ENCODE measurements around the gene GATA5. TPM values are rescaled to one million over a fixed set of nuclear protein-coding genes. Genes with fewer than 3 reads are reported as not detected.

The GATA5 gene
- total and polyA plus RNA-seq, 7 experiments from 2014 or later, result not detected

DNA sequence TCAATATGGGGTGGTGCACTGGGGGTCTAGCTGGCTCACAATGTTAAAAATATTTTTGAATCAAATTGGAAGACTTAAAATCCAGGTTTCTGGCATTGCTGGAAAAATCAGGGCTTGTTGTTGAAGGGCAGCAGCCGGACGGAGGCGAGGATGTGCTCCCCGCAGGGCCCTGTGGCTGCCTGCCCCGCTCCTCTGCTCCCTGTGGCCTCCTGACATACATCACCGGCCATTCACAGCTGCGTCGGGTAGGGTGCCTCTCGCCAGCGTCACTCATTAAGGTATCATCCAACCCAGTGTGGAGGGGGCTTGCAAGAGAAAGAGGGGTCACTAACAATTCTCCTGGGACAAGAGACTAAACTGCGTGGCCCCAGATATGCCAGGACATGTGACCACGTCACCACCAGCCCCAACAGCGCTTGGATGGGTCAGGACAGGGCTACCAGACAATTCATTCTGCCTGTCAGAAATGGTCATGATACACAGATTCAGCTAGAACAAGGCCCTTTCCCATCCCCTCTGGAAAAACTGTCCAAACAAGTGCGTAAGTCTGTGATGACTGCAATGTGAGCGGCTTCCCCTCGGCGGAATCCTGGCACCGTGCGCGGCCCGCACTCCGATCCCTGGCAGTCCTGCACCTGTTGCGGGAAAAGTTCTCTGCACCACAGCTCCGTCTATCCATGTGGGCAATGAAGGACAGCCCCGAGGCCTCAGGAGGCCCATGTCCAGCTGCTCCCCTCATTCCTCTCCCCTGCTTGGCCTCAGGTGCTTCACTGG, 12.0 kb downstream of the GATA5 start:
- no peaks in the 10 kb centered on the region for H3K36me3 ChIP-seq (ENCODE audit: control insufficient read depth in 2 of 3, insufficient read depth in 3 of 3, low read length in 3 of 3)
- Mint-ChIP-seq H3K27me3 (no peaks in the 10 kb centered on the region), H3K36me3 (no peaks in the 10 kb centered on the region), H3K4me1 (no peaks in the 10 kb centered on the region), H3K27ac (no peak overlapping the region), H3K4me3 (no peak overlapping the region), H3K9me3 (no peaks in the 10 kb centered on the region)
- ChIA-PET CTCF (no interaction called here), POLR2A (no interaction called here)
- H3K4me1 ChIP-seq (ENCODE audit: control insufficient read depth in 2 of 2, insufficient read depth in 2 of 2, low read length in 2 of 2), result no peaks in the 10 kb centered on the region
- DNase-seq (no peak), ATAC-seq (no peak)
- H3K27ac ChIP-seq (ENCODE audit: low read depth, low read length), result no peak overlapping the region
- H3K27me3 ChIP-seq (ENCODE audit: control insufficient read depth in 2 of 2, insufficient read depth in 2 of 2, low read length in 2 of 2), result no peaks in the 10 kb centered on the region
- H3K4me3 ChIP-seq (ENCODE audit: low read length), result no peak overlapping the region
- intact Hi-C loops (cut with micrococcal nuclease), result no loop called here
- no peaks in the 10 kb centered on the region for H3K9me3 ChIP-seq (ENCODE audit: control insufficient read depth in 2 of 3, low read length in 3 of 3)

DNA sequence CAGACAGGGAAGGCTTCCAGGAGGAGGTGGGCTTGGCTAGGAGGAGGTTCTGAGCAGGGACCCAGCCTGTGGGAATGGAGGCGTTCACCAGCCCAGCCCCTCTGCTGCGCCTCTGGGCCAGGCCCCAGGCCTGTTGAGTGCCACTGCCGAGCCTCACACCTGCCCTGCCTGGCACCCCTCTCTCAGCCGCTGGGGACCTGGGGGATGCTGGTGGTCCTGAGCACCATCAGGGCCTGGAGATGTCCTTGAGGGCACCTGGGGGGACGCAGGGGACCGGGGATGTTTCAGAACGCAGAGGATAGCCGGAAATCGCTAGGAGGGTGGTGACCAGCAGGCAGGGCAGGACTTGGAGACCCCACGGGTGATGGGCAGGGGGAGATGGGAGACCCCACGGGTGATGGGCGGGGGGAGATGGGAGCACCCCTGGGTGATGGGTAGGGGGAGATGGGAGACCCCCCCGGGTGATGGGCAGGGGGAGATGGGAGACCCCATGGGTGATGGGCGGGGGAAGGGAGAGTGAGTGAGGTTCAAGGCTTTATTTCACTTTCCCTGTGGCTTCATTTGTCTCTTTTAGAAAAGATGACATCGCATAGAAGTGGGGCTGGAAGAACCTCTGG, 12.7 kb downstream of the GATA5 start:
- Histone ChIP-seq H3K4me3 (ENCODE audit: low read length) (no peak overlapping the region), H3K27ac (ENCODE audit: low read depth, low read length) (no peak overlapping the region), H3K4me1 (ENCODE audit: control insufficient read depth in 2 of 2, insufficient read depth in 2 of 2, low read length in 2 of 2) (no peaks in the 10 kb centered on the region), H3K9me3 (ENCODE audit: control insufficient read depth in 2 of 3, low read length in 3 of 3) (no peaks in the 10 kb centered on the region), H3K27me3 (ENCODE audit: control insufficient read depth in 2 of 2, insufficient read depth in 2 of 2, low read length in 2 of 2) (no peaks in the 10 kb centered on the region), H3K36me3 (ENCODE audit: control insufficient read depth in 2 of 3, insufficient read depth in 3 of 3, low read length in 3 of 3) (no peaks in the 10 kb centered on the region)
- ATAC-seq (no peak), DNase-seq (no peak)
- CTCF ChIA-PET, result no interaction called here
- Mint-ChIP-seq H3K4me1 (no peaks in the 10 kb centered on the region), H3K36me3 (no peaks in the 10 kb centered on the region), H3K9me3 (no peaks in the 10 kb centered on the region), H3K27me3 (no peaks in the 10 kb centered on the region), H3K27ac (no peak overlapping the region), H3K4me3 (no peak overlapping the region)
- intact Hi-C loops (cut with micrococcal nuclease), result no loop called here
- POLR2A ChIA-PET, result no interaction called here

DNA sequence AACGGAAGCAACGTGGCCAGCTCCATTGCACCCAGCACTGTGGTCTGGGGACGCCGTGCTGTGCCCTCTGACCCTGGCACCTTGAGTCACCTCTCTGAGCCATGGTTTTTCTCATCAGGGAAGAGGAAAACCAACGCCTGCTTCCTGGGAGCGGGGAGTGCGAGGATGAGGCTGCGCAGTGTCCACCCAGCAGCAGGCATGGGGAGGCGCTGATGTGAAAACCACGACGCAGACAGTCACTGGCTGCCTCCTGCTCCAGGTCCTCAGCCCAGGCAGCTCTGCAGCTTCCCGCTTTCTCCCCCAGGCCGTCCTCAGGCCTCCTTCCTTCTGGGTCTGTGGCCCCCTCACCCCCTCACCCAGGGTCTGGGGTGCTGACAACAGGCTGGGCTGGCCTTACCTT, 14.0 kb downstream of the GATA5 start:
- H3K4me3 ChIP-seq (ENCODE audit: low read length), result no peak overlapping the region
- no peaks in the 10 kb centered on the region for H3K36me3 ChIP-seq (ENCODE audit: control insufficient read depth in 2 of 3, insufficient read depth in 3 of 3, low read length in 3 of 3)
- H3K4me1 ChIP-seq (ENCODE audit: control insufficient read depth in 2 of 2, insufficient read depth in 2 of 2, low read length in 2 of 2), result no peaks in the 10 kb centered on the region
- POLR2A ChIA-PET, result no interaction called here
- no peaks in the 10 kb centered on the region for H3K9me3 ChIP-seq (ENCODE audit: control insufficient read depth in 2 of 3, low read length in 3 of 3)
- H3K4me3 Mint-ChIP-seq, result no peak overlapping the region
- H3K36me3 Mint-ChIP-seq, result no peaks in the 10 kb centered on the region
- no peaks in the 10 kb centered on the region for H3K9me3 Mint-ChIP-seq
- CTCF ChIA-PET, result no interaction called here
- H3K27me3 ChIP-seq (ENCODE audit: control insufficient read depth in 2 of 2, insufficient read depth in 2 of 2, low read length in 2 of 2), result no peaks in the 10 kb centered on the region
- intact Hi-C loops (cut with micrococcal nuclease), result no loop called here
- ATAC-seq (no peak), DNase-seq (no peak)
- H3K4me1 Mint-ChIP-seq, result no peaks in the 10 kb centered on the region
- H3K27me3 Mint-ChIP-seq, result peaks cover 0 to 6% (median 0%) of the 10 kb centered on the region in 5 donors
- H3K27ac ChIP-seq (ENCODE audit: low read depth, low read length), result no peak overlapping the region
- no peak overlapping the region for H3K27ac Mint-ChIP-seq

DNA sequence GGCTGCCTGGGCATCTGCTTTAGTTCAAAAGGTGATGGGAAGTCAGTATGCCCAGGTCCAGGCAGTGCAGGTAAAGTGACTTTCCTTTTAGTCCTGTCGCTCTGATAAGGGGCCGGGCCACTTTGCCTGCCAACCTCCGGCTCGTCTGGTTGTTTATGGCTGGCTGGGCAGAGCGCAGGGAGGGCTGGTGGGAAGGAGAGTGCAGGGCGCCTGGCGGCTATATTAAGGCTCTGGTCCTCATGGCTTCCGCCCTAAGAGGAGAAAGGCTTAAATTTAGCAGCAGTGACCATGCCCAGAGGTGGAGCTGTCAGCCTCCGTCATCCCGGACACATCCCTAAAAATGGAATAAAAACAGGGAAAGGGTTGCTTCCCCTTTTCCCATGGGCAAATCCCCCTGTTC, 14.6 kb downstream of the GATA5 start:
- DNase-seq (no peak), ATAC-seq (no peak)
- no peaks in the 10 kb centered on the region for H3K27me3 ChIP-seq (ENCODE audit: control insufficient read depth in 2 of 2, insufficient read depth in 2 of 2, low read length in 2 of 2)
- CTCF ChIA-PET, result interaction anchor here (0.6 kb wide), 1 partner anchor 11 kb away, joined by 4 read pairs; no protein-coding TSS in a partner anchor
- no peaks in the 10 kb centered on the region for H3K9me3 ChIP-seq (ENCODE audit: control insufficient read depth in 2 of 3, low read length in 3 of 3)
- H3K36me3 Mint-ChIP-seq, result no peaks in the 10 kb centered on the region
- H3K9me3 Mint-ChIP-seq, result no peaks in the 10 kb centered on the region
- H3K36me3 ChIP-seq (ENCODE audit: control insufficient read depth in 2 of 3, insufficient read depth in 3 of 3, low read length in 3 of 3), result no peaks in the 10 kb centered on the region
- H3K4me3 ChIP-seq (ENCODE audit: low read length), result no peak overlapping the region
- POLR2A ChIA-PET, result no interaction called here
- no peak overlapping the region for H3K27ac ChIP-seq (ENCODE audit: low read depth, low read length)
- intact Hi-C loops (cut with micrococcal nuclease), result no loop called here
- peaks cover 2 to 6% (median 3%) of the 10 kb centered on the region in 5 donors for H3K27me3 Mint-ChIP-seq
- H3K4me1 ChIP-seq (ENCODE audit: control insufficient read depth in 2 of 2, insufficient read depth in 2 of 2, low read length in 2 of 2), result no peaks in the 10 kb centered on the region
- H3K4me3 Mint-ChIP-seq, result no peak overlapping the region
- no peaks in the 10 kb centered on the region for H3K4me1 Mint-ChIP-seq
- no peak overlapping the region for H3K27ac Mint-ChIP-seq

DNA sequence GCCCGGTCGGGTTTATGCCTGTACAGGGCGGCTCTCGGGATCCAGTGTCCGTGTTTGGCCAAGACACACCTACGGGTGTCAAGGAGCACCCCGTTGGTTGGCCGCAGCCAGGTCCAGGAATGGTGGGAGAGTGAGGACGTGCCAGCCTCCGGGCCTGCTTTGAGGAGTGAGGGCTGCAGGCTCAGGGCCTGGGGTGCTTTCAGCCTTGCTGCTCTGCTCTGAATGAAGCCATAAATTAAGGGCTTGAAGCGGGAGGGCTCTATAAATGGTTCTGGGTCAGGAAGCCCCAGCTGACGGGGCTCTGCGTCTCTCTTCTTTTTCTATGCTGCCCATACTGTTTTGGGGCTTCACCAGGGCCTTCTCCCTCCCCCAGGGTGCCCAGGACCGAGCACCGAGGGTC, 15.1 kb downstream of the GATA5 start:
- Histone ChIP-seq H3K36me3 (ENCODE audit: control insufficient read depth in 2 of 3, insufficient read depth in 3 of 3, low read length in 3 of 3) (no peaks in the 10 kb centered on the region), H3K4me3 (ENCODE audit: low read length) (no peak overlapping the region), H3K4me1 (ENCODE audit: control insufficient read depth in 2 of 2, insufficient read depth in 2 of 2, low read length in 2 of 2) (no peaks in the 10 kb centered on the region), H3K27ac (ENCODE audit: low read depth, low read length) (no peak overlapping the region), H3K27me3 (ENCODE audit: control insufficient read depth in 2 of 2, insufficient read depth in 2 of 2, low read length in 2 of 2) (no peaks in the 10 kb centered on the region), H3K9me3 (ENCODE audit: control insufficient read depth in 2 of 3, low read length in 3 of 3) (no peaks in the 10 kb centered on the region)
- no peak for DNase-seq
- intact Hi-C loops (cut with micrococcal nuclease), result no loop called here
- Mint-ChIP-seq H3K36me3 (no peaks in the 10 kb centered on the region), H3K4me1 (no peaks in the 10 kb centered on the region), H3K4me3 (no peak overlapping the region), H3K27ac (no peak overlapping the region), H3K27me3 (peaks cover 3 to 6% (median 4%) of the 10 kb centered on the region in 5 donors), H3K9me3 (no peaks in the 10 kb centered on the region)
- ATAC-seq, result no peak
- POLR2A ChIA-PET, result no interaction called here
- CTCF ChIA-PET, result interaction anchor here (0.6 kb wide), 1 partner anchor 11 kb away, joined by 4 read pairs; no protein-coding TSS in a partner anchor

DNA sequence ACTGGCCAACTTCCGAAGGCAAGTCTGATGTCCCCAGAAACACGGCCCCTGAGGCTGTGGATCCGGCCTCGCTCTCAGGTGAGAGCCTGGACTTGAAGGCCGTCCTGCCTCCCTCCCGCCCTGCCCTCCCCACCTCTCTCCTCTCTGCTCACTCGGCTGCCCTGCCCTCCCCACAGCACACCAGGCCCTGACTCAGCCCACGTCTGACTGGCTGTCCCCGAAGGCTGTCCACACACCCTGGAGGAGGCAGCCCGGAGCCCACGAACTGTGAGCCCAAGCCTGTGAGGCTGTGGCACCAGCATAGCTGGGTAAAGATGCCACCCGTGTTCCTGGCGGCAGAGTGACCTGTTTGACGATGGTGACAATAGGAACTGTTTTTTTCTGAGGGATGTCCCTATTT, 16.3 kb downstream of the GATA5 start:
- Mint-ChIP-seq H3K9me3 (no peaks in the 10 kb centered on the region), H3K27ac (no peak overlapping the region), H3K4me1 (no peaks in the 10 kb centered on the region), H3K36me3 (no peaks in the 10 kb centered on the region), H3K27me3 (peaks cover 3 to 6% (median 4%) of the 10 kb centered on the region in 5 donors), H3K4me3 (no peak overlapping the region)
- no peak overlapping the region for H3K27ac ChIP-seq (ENCODE audit: low read depth, low read length)
- H3K4me1 ChIP-seq (ENCODE audit: control insufficient read depth in 2 of 2, insufficient read depth in 2 of 2, low read length in 2 of 2), result no peaks in the 10 kb centered on the region
- ChIA-PET POLR2A (no interaction called here), CTCF (no interaction called here)
- H3K4me3 ChIP-seq (ENCODE audit: low read length), result no peak overlapping the region
- intact Hi-C loops (cut with micrococcal nuclease), result no loop called here
- H3K27me3 ChIP-seq (ENCODE audit: control insufficient read depth in 2 of 2, insufficient read depth in 2 of 2, low read length in 2 of 2), result no peaks in the 10 kb centered on the region
- no peak for DNase-seq
- ATAC-seq, result no peak
- H3K9me3 ChIP-seq (ENCODE audit: control insufficient read depth in 2 of 3, low read length in 3 of 3), result no peaks in the 10 kb centered on the region
- no peaks in the 10 kb centered on the region for H3K36me3 ChIP-seq (ENCODE audit: control insufficient read depth in 2 of 3, insufficient read depth in 3 of 3, low read length in 3 of 3)
